Astrocyte (in vitro differentiated cells and primary cell): ENCODE results near the gene RNF14.

Experiments used
- EZH2 ChIP-seq: IDR thresholded peaks from 2 replicates; pipeline ENCODE4 v1.6.1; 2012; ENCODE audit warnings: mild to moderate bottlenecking, low read length, inconsistent platforms; ENCODE audit not compliant: insufficient read depth
- TF ChIP-seq, protein P1 (sequence below): IDR thresholded peaks from 2 replicates; pipeline ENCODE4 v1.5.1; 2011; ENCODE audit warnings: low read depth, mild to moderate bottlenecking, inconsistent platforms, low read length, moderate library complexity; ENCODE audit not compliant: insufficient read depth

DNA sequence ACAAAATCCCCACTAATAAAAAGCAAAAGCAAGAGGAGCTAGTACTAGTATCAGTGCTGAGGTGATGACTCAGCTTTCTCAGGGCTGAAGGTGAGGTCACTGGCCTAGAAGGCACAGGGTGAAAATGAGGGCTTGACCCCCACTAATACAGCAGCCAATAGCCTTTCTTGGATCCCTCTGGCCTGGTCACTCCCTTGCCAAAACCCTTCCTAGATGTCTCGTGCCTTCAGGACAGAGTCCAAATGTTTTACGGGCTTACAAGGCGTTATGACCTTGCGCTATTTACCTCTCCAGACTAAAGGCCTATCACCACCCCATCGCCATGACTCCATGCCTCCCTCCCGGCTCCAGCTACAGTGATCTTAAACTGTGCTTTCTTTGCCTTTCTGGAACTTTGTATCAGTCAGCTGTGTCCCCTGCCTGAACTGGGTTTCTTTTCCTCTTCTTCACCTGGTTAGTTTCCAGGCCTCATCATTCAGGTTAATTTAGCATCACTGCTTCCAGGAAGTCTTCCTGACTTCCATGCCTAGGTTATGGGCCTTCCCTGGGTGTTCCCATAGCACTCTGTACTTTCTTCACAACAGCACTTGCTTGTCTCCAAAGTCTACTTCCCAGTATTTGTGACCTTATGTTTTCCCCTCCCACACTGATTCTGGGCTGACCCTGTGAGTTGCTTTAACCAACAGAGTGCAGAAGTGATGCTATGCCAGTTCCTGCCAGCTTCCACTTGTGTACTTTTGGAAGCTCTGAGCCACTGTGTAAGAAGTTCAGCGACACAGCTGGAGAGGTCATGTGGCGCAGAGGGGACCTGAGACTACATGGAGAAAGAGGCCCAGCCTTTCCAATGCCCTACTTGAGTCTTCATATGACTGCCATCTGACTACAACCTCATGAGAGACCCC, 49.4 kb upstream of the RNF14 start:
- TF ChIP-seq, protein P1, sequence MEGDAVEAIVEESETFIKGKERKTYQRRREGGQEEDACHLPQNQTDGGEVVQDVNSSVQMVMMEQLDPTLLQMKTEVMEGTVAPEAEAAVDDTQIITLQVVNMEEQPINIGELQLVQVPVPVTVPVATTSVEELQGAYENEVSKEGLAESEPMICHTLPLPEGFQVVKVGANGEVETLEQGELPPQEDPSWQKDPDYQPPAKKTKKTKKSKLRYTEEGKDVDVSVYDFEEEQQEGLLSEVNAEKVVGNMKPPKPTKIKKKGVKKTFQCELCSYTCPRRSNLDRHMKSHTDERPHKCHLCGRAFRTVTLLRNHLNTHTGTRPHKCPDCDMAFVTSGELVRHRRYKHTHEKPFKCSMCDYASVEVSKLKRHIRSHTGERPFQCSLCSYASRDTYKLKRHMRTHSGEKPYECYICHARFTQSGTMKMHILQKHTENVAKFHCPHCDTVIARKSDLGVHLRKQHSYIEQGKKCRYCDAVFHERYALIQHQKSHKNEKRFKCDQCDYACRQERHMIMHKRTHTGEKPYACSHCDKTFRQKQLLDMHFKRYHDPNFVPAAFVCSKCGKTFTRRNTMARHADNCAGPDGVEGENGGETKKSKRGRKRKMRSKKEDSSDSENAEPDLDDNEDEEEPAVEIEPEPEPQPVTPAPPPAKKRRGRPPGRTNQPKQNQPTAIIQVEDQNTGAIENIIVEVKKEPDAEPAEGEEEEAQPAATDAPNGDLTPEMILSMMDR = no peak
- no peak for TF ChIP-seq EZH2
